Caco-2 (cell line): ENCODE measurements around the gene ASXL1. TPM values are rescaled to one million over a fixed set of nuclear protein-coding genes. Genes with fewer than 3 reads are reported as not detected.
"Not testable (repeated sequence)": the region's sequence is repeated elsewhere in the genome, so short reads cannot be mapped to it uniquely, and the experiment has no call there.

ENCODE experiments used
- BruUV-seq: library from RNA; stranded (reverse); fragments of 400-500 nt; replicated peaks from 2 replicates; lab custom pipeline; 2021; lab: Mats Ljungman, UMichigan
- CTCF ChIA-PET: fragments of 300-600 bp; sonication (Branson Sonifier 250); formaldehyde crosslinking; loops from one replicate; lab custom pipeline; 2022; ENCODE audit warnings: antibody characterized with exemption; lab: Charles Lee
- POLR2A ChIA-PET: fragments of 300-600 bp; sonication (Branson Sonifier 250); formaldehyde crosslinking; loops from one replicate; lab custom pipeline; 2022; ENCODE audit warnings: antibody characterized with exemption; lab: Charles Lee
- DNase-seq, 2 experiments: peaks; one replicate each; pipeline versions ENCODE4 v3.0.0 to v3.0.0-alpha.2; 2020 to 2022
- H3K27me3 ChIP-seq: replicated peaks from 2 replicates; pipeline ENCODE4 v1.6.0; 2011; ENCODE audit warnings: low read length; ENCODE audit not compliant: control insufficient read depth, insufficient read depth
- H3K36me3 ChIP-seq: 2 replicates; pipeline ENCODE4 v1.5.1; 2011; ENCODE audit warnings: low read length; ENCODE audit not compliant: control insufficient read depth, insufficient read depth
- H3K4me1 ChIP-seq: fragments of 250-450 bp; sonication (Bioruptor Pico); 2 replicates; pipeline ENCODE4 v1.5.1; 2020; ENCODE audit warnings: mild to moderate bottlenecking
- H3K4me3 ChIP-seq: 2 replicates; pipeline ENCODE4 v1.5.1; 2011; ENCODE audit warnings: low read depth, mild to moderate bottlenecking, control low read depth, low read length
- H3K9me3 ChIP-seq: fragments of 250-450 bp; sonication (Bioruptor Pico); 2 replicates; pipeline ENCODE4 v1.5.1; 2020; ENCODE audit warnings: mild to moderate bottlenecking, moderate library complexity
- H3K27ac Mint-ChIP-seq: one replicate; pipeline ENCODE4 v1.8.0; 2022; ENCODE audit warnings: mixed read lengths; ENCODE audit not compliant: unreplicated experiment
- H3K27me3 Mint-ChIP-seq: one replicate; pipeline ENCODE4 v1.8.0; 2022; ENCODE audit warnings: mixed read lengths; ENCODE audit not compliant: insufficient read depth, unreplicated experiment
- H3K36me3 Mint-ChIP-seq: one replicate; pipeline ENCODE4 v1.8.0; 2022; ENCODE audit warnings: mild to moderate bottlenecking, mixed read lengths; ENCODE audit not compliant: insufficient read depth, unreplicated experiment
- H3K4me1 Mint-ChIP-seq: one replicate; pipeline ENCODE4 v1.8.0; 2022; ENCODE audit warnings: low read depth, mixed read lengths; ENCODE audit not compliant: unreplicated experiment
- H3K4me3 Mint-ChIP-seq: one replicate; pipeline ENCODE4 v1.8.0; 2022; ENCODE audit warnings: mild to moderate bottlenecking, moderate library complexity, mixed read lengths; ENCODE audit not compliant: unreplicated experiment
- H3K9me3 Mint-ChIP-seq: one replicate; pipeline ENCODE4 v1.8.0; 2022; ENCODE audit warnings: mixed read lengths; ENCODE audit not compliant: unreplicated experiment
- CTCF ChIP-seq, 2 experiments: fragments of 200-600 bp in 1 of 2; IDR thresholded peaks; 1 replicate in 1 of 2; 2 replicates in 1 of 2; pipeline versions ENCODE4 v1.5.1 to v1.8.0; 2011 to 2022; ENCODE audit warnings: antibody characterized with exemption in 1 of 2, control low read depth in 1 of 2, inconsistent platforms in 1 of 2, low read depth in 1 of 2, low read length in 1 of 2, mild to moderate bottlenecking in 1 of 2, moderate library complexity in 1 of 2; ENCODE audit not compliant: insufficient read depth in 1 of 2, severe bottlenecking in 1 of 2, unreplicated experiment in 1 of 2
- intact Hi-C: fragments of 100-400 bp; cut with micrococcal nuclease; formaldehyde crosslinking; loops from one replicate; pipeline ENCODE4 v1.10.0; 2022; ENCODE audit not compliant: unreplicated experiment
- total RNA-seq: library from RNA; stranded (reverse); gene quantifications from 2 replicates; pipeline ENCODE4 v1.2.3, GENCODE V29; 2022

Gene ASXL1
- total RNA-seq, 1 experiment from 2014 or later, result 226 TPM

GRCh38 chr20:32380745-32381144 is 22.6 kb downstream of the ASXL1 start:
- no TSS peak for BruUV-seq
- Histone ChIP-seq H3K36me3 (peaks cover 1% of the 10 kb centered on the region; the same call in 1 of the 2 replicates), H3K9me3 (0 out of 2 replicates have a peak, but pooled peaks cover 3% of the 10 kb centered on the region), H3K4me3 (no peak overlapping the region), H3K27me3 (no peaks in the 10 kb centered on the region), H3K4me1 (peaks cover 4% of the 10 kb centered on the region; the same call in 1 of the 2 replicates)
- Mint-ChIP-seq H3K36me3 (peaks cover 81% of the 10 kb centered on the region), H3K27ac (no peak overlapping the region), H3K4me1 (peaks cover 6% of the 10 kb centered on the region), H3K27me3 (no peaks in the 10 kb centered on the region), H3K4me3 (no peak overlapping the region), H3K9me3 (no peaks in the 10 kb centered on the region)
- intact Hi-C loops, result no loop called here
- DNase-seq, result no peak
- CTCF ChIA-PET, result no interaction called here
- POLR2A ChIA-PET, result no interaction called here
- no peak for TF ChIP-seq CTCF (IDR thresholded peaks at IDR 0.05; ENCODE audit: insufficient read depth in 1 of 2, low read depth in 1 of 2, low read length in 1 of 2, severe bottlenecking in 1 of 2, unreplicated experiment in 1 of 2)

- peaks cover 4% of the 10 kb centered on the region; the same call in 1 of the 2 replicates for H3K4me1 ChIP-seq
- no peaks in the 10 kb centered on the region for H3K27me3 ChIP-seq
- peaks cover 79% of the 10 kb centered on the region for H3K36me3 Mint-ChIP-seq
- no peak overlapping the region for H3K4me3 ChIP-seq
- H3K9me3 Mint-ChIP-seq, result no peaks in the 10 kb centered on the region
- no TSS peak for BruUV-seq
- no peak for TF ChIP-seq CTCF (IDR thresholded peaks at IDR 0.05; ENCODE audit: insufficient read depth in 1 of 2, low read depth in 1 of 2, low read length in 1 of 2, severe bottlenecking in 1 of 2, unreplicated experiment in 1 of 2)
- 0 out of 2 replicates have a peak, but pooled peaks cover 3% of the 10 kb centered on the region for H3K9me3 ChIP-seq
- no peaks in the 10 kb centered on the region for H3K36me3 ChIP-seq
- ChIA-PET POLR2A (interaction anchor here (0.7 kb wide), 1 partner anchor 528 kb away, joined by 11 read pairs; no protein-coding TSS in a partner anchor), CTCF (interaction anchor here (0.6 kb wide), 1 partner anchor 41 kb away, joined by 4 read pairs; no protein-coding TSS in a partner anchor)
- H3K27ac Mint-ChIP-seq, result peak overlapping the region; percentile 34
- no peaks in the 10 kb centered on the region for H3K27me3 Mint-ChIP-seq
- intact Hi-C loops, result no loop called here
- peaks cover 10% of the 10 kb centered on the region for H3K4me1 Mint-ChIP-seq
- no peak for DNase-seq
- no peak overlapping the region for H3K4me3 Mint-ChIP-seq
Observed at GRCh38 chr20:32382102-32382950, 24.2 kb downstream of the ASXL1 start.

GRCh38 chr20:32383441-32383840 is 25.3 kb downstream of the ASXL1 start:
- DNase-seq, BruUV-seq, H3K9me3 Mint-ChIP-seq, H3K27me3 Mint-ChIP-seq, H3K36me3 ChIP-seq, H3K27me3 ChIP-seq, H3K4me3 ChIP-seq, H3K4me1 Mint-ChIP-seq, H3K9me3 ChIP-seq, H3K27ac Mint-ChIP-seq, H3K4me3 Mint-ChIP-seq, POLR2A ChIA-PET, CTCF ChIA-PET, H3K4me1 ChIP-seq, intact Hi-C loops: not testable (repeated sequence)
- peaks cover 68% of the 10 kb centered on the region for H3K36me3 Mint-ChIP-seq
